NCI-H748 (cell line): ENCODE results near the gene TFPI2.
A peak's percentile ranks its signal among the peaks of the same experiment; 100 is the strongest.

Experiments
- DNase-seq: peaks from one replicate; lab custom pipeline; 2025; ENCODE audit not compliant: unreplicated experiment; lab: John Stamatoyannopoulos, UW

TFPI2 gene

DNA sequence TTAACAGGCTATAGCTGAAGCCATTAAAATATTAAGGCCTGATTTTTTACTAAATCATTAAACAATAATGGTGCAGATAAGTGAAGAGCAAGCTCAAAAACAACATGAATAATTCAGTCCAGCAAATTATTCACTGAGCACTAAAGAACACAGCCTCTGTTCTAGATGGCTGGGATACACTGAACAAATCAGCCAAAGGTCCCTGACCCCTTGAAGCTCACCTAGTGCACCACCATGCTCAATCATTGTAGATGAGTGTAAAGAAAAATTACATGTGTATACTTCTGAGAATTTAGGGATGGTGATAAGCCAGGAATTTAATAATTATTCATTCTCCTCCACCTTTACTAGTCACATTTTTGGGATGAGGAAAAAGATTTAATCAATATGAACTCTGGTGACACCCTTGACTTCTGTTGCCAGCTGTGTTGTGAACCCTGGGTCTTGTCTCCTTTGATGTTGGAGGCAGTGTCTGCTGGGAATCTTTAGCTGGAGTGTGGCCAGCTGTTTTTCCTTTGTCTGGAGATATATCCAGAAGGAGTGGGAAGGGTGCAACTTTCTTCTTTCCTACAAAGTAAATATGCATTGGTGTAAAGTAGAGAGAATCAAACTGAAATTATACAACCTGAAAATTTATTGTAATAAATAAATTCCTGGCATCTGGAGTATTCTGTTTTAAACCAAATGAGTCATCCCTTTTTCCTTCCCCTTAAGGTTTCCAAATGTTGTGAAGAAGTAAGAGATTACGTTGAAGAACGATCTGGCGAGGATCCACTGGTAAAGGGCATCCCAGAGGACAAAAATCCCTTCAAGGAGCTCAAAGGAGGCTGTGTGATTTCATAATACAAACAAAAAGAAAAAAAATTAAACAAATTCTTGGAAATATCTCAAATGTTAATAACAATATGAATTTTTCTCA, 19.8 kb upstream of the TFPI2 start:
- no peak for DNase-seq

- DNase-seq, result no peak
Measured at GRCh38 chr7:93906267-93906666, 15.7 kb upstream of the TFPI2 start, which contains the start of gene GNGT1. Gene GNGT1, plus strand, starts transcription at chr7:93906567. Its CDS starts 180 bp downstream, at chr7:93906747.

GRCh38 chr7:93902777-93903423, 12.3 kb upstream of the TFPI2 start:
- peak; percentile 58 for DNase-seq

- no peak for DNase-seq
Measured at GRCh38 chr7:93897680-93898079, 7.1 kb upstream of the TFPI2 start.

- DNase-seq, result no peak
Measured at GRCh38 chr7:93895859-93896600, 5.5 kb upstream of the TFPI2 start.

- DNase-seq, result no peak
Measured at GRCh38 chr7:93894966-93895640, 4.5 kb upstream of the TFPI2 start.

- no peak for DNase-seq
Measured at GRCh38 chr7:93894426-93894825, 3.9 kb upstream of the TFPI2 start.

DNA sequence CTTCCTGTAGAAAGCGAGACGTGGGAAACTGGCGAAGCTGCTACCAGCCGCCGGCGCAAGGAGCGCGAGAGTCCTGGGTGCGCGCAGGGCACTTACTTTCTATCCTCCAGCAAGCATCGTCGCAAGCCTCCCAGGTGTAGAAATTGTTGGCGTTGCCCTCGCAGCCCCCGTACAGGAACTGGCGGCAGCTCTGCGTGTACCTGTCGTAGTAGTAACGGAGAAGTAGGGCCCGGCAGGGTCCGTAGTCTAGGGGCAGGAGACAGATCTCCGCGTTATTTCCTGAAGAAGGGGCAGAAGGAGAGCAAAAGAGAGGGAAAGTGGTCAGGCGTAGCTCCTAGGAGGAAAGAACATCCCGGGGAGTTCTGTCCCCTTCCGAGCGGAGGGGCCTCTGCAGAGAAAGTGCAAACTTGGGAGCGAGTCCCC, 501 bp downstream of the TFPI2 start:
- DNase-seq, result peak; percentile 78

GRCh38 chr7:93889261-93889660, 1.3 kb downstream of the TFPI2 start:
- no peak for DNase-seq

GRCh38 chr7:93884541-93884940, 6.0 kb downstream of the TFPI2 start:
- no peak for DNase-seq

DNA sequence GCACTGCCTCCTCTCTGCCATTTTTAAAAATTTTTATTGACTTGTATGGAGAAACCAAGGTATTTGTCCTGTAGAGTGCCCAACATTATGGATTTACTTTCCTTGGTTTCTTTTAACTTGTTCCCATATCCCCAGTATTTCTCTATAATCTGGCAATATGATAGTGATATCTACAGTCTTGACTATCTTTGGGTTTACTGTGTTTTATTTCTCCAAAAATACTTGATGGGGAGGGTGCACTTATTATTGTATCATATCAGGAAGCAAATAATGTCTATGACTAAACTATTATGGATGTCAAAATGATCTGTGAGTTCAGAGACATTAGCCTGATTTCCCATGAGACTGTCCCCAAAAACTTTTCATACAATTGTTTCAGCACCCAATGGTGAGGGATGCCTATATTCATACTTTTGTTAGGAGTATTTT, 6.6 kb downstream of the TFPI2 start:
- DNase-seq, result no peak

- no peak for DNase-seq
Measured at GRCh38 chr7:93883078-93883916, 7.3 kb downstream of the TFPI2 start.

DNA sequence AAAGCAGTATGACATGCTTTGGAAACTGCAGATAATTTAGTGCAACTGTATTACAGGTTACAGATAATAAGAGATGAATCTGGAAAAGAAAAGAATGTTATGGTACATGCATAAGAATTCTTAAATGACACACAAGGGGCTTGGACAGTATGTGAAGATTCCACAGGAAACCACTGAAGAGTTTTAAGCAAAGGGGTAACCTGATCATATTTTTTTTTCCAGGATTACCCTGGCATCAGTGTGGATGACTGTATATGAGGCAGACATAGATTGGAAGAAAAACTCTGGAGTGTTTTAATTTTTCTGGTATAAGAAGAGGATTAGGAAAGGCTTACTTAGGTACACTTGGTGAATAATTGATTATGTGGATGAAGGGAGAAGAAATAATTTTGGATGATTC, 8.1 kb downstream of the TFPI2 start:
- DNase-seq, result no peak

GRCh38 chr7:93879356-93879755, 11.2 kb downstream of the TFPI2 start:
- no peak for DNase-seq

DNA sequence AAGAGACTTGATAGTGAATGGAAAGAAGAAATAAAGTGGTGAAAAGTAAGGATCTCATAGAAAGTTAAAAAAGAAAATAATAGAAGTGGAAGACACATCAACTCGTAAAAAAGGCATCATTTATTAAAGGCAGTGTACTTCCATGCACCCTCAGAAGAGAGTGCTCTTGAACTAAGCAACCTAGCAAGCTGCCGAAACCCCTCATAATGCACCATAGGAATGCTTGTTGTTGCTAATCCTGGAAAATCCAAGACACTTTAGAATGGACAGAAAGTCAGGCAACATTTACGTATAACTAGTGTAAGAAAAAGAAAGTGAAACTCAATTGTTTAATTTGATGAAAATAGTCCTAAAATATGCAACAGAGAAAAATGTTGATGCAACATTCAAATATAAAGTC, 12.8 kb downstream of the TFPI2 start:
- no peak for DNase-seq

DNA sequence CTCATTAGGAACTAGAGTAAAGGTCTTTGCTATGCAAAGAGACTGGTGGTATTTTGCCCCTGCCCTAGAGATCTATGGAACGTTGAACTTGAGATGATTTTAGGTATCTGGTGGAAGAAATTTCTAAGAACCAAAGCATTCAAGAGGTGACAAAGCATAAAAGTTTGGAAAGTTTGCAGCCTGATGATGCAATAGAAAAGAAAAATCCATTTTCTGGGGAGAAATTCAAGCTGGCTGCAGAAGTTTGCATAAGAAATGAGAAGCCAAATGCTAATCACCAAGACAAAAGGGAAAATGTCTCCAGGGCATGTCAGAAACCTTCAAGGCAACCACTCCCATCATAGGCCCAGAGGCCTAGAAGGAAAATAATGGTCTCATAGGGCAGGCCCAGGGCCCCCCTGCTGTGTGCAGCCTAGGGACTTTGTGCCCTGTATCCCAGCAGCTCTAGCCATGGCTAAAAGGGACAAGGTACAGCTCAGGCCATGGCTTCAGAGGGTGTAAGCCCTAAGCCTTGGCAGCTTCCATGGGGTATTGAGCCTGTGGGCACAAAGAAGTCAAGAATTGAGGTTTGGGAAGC, 16.5 kb downstream of the TFPI2 start:
- no peak for DNase-seq

DNA sequence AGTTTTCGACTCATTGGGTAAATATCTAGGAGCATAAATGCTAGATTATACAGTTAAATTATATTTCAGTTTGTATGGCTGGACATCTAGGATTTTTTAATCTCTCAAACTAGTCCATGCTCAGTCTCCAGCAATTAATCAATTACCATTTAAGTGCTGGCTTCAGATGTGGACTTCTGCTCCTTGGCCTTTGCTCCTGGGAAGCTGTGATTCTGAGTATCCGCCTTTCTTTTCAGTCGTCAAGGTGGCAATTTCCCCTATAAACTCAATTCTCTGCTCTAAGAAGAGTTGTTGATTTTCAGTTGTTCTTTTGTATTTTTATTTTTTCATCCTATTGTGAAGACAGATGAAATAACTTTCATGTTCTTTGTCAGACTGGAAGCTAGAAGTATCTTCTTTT, 23.7 kb downstream of the TFPI2 start:
- DNase-seq, result no peak

DNA sequence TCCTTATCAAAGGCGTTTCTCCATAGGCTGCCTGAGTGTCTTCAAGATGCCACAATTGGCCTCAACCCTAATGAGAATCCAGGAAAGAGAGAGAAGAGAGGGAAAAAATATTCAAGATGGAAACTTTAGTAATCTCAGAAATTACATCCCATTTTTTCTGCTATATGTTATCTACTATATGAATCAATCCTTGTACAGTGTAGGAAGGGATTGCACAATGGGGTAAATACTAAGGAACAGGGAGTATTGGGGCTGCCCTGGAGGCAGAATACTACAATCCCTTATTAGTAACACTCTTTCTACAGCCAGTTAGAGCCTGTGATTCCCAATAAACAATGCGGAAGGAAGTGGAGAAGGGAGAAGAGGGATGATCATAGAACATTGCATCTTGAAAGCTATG, 27.9 kb downstream of the TFPI2 start:
- no peak for DNase-seq

- no peak for DNase-seq
Measured at GRCh38 chr7:93861325-93861949, 29.1 kb downstream of the TFPI2 start.
